Measurements from ENCODE around the gene SLC7A8. TPM values are rescaled to one million over a fixed set of nuclear protein-coding genes. Genes with fewer than 3 reads are reported as not detected.
"Not testable (repeated sequence)": the region's sequence is repeated elsewhere in the genome, so short reads cannot be mapped to it uniquely, and the experiment has no call there.

Gene SLC7A8
- total and polyA plus RNA-seq, 10 of the 15 experiments (the other 5 are each of a cell fraction or from before 2014, with no cell fraction given) = 0.06 to 0.28 (median 0.21) TPM; not detected in 7

DNA sequence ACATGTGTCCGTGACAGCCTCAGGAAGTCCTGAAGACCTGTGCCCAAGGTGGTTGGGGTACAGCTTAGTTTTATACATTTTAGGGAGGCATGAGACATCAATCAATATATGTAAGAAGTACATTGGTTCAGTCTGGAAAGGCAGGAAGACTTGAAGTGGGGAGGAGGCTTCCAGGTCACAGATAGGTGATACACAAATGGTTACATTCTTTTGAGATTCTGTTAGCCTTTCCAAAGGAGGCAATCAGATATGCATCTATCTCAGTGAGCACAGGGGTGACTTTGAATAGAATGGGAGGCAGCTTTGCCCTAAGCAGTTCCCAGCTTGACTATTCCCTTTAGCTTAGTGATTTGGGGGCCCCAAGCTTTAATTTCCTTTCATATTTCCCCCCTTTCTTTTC lies 15.7 kb upstream of the SLC7A8 start:
- WGBS (ENCODE audit: insufficient coverage, insufficient replicate concordance, low lambda C conversion rate, missing lambda C conversion rate) = 44% methylated on average over 1 of the region's 1 CpG
- ATAC-seq; H3K4me1 ChIP-seq (ENCODE audit: control insufficient read depth, insufficient read depth, low read length); H4K20me1 ChIP-seq (ENCODE audit: control insufficient read depth, insufficient read depth); H3K27ac ChIP-seq (ENCODE audit: control insufficient read depth, insufficient read depth); H3K9me3 ChIP-seq (replicated peaks; ENCODE audit: control insufficient read depth, insufficient read depth, low read length); H2AFZ ChIP-seq (ENCODE audit: control insufficient read depth, low read depth, low read length); DNase-seq (ENCODE audit: low read depth, low spot score); H3K36me3 ChIP-seq (ENCODE audit: control insufficient read depth in 2 of 2, insufficient read depth in 2 of 2, low read length in 1 of 2); FAIRE-seq; H3K4me3 ChIP-seq; intact Hi-C loops (cut with micrococcal nuclease; ENCODE audit: unreplicated experiment); BruUV-seq (replicated peaks); H3K27me3 ChIP-seq (replicated peaks in 1 of 2; ENCODE audit: control insufficient read depth in 2 of 2, insufficient read depth in 2 of 2, low read length in 1 of 2); SMC1A ChIA-PET (ENCODE audit: uncharacterized antibody, unreplicated experiment); H3K4me2 ChIP-seq (ENCODE audit: control insufficient read depth, insufficient read depth); POLR2A ChIA-PET; H3K79me2 ChIP-seq (ENCODE audit: control insufficient read depth, insufficient read depth, low read length); H3K9ac ChIP-seq (ENCODE audit: control insufficient read depth, insufficient read depth, low read length); in situ Hi-C loops (cut with MboI): not testable (repeated sequence)
- CTCF ChIA-PET = interaction anchor here (1.4 to 1.6 kb wide), 2 partner anchors 9 to 12 kb away, joined by 3 to 6 read pairs; no protein-coding TSS in a partner anchor
- RAD21 ChIA-PET (ENCODE audit: unreplicated experiment) = interaction anchor here (0.7 kb wide), 1 partner anchor 174 kb away, joined by 3 read pairs; no protein-coding TSS in a partner anchor

DNA sequence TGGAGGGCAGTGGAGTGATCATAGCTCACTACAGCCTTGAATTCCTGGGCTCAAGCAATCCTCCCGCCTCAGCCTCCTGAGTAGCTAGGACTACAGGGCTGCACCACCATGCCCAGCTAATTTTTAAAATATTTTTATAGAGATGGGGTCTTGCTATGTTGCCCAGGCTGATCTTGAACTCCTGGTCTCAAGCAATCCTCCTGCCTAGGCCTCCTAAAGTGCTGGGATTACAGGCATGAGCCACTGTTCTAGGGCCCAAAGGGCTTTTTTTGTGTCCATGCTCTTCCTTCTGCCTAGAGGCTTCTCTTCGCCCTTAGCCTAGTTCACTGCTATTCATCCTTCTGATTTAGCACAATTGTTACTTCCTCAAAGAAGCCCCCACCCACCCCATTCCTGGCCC lies 13.0 kb upstream of the SLC7A8 start:
- WGBS (ENCODE audit: insufficient coverage, insufficient replicate concordance, low lambda C conversion rate, missing lambda C conversion rate) = 74% methylated on average over 2 of the region's 2 CpGs

More for the DNA sequence above, 13.0 kb upstream of the SLC7A8 start:
- H3K4me3 ChIP-seq; H3K9me3 ChIP-seq (replicated peaks; ENCODE audit: control insufficient read depth, insufficient read depth, low read length); H4K20me1 ChIP-seq (ENCODE audit: control insufficient read depth, insufficient read depth); H3K36me3 ChIP-seq (ENCODE audit: control insufficient read depth in 2 of 2, insufficient read depth in 2 of 2, low read length in 1 of 2); intact Hi-C loops (cut with micrococcal nuclease; ENCODE audit: unreplicated experiment); ATAC-seq; H3K27me3 ChIP-seq (replicated peaks in 1 of 2; ENCODE audit: control insufficient read depth in 2 of 2, insufficient read depth in 2 of 2, low read length in 1 of 2); H3K79me2 ChIP-seq (ENCODE audit: control insufficient read depth, insufficient read depth, low read length); H3K4me2 ChIP-seq (ENCODE audit: control insufficient read depth, insufficient read depth); H3K4me1 ChIP-seq (ENCODE audit: control insufficient read depth, insufficient read depth, low read length); H3K27ac ChIP-seq (ENCODE audit: control insufficient read depth, insufficient read depth); POLR2A ChIA-PET; BruUV-seq (replicated peaks); CTCF ChIA-PET; DNase-seq (ENCODE audit: low read depth, low spot score); RAD21 ChIA-PET (ENCODE audit: unreplicated experiment); SMC1A ChIA-PET (ENCODE audit: uncharacterized antibody, unreplicated experiment); H2AFZ ChIP-seq (ENCODE audit: control insufficient read depth, low read depth, low read length); FAIRE-seq; in situ Hi-C loops (cut with MboI); H3K9ac ChIP-seq (ENCODE audit: control insufficient read depth, insufficient read depth, low read length): not testable (repeated sequence)

Measured in GM12878 (cell line).